DOHH2 (cell line): Measurements from ENCODE around the gene SMOC2.

Experiments
- CTCF ChIP-seq: fragments of 200-600 bp; sonication (generic); IDR thresholded peaks from one replicate; pipeline ENCODE4 v1.5.1; 2014; ENCODE audit warnings: antibody characterized with exemption, mild to moderate bottlenecking, low read depth, low read length; ENCODE audit not compliant: poor library complexity, severe bottlenecking
- EZH2phosphoT487 ChIP-seq: fragments of 200-600 bp; sonication (generic); IDR thresholded peaks from 2 replicates; pipeline ENCODE4 v1.6.1; 2017; ENCODE audit warnings: borderline replicate concordance, mild to moderate bottlenecking, antibody characterized with exemption, low read length, moderate library complexity, mixed read lengths

GRCh38 chr6:168464546-168464945, 23.6 kb downstream of the SMOC2 start:
- no peak for TF ChIP-seq EZH2phosphoT487
- no peak for TF ChIP-seq CTCF
